ENCODE data around the gene RAPGEF2. TPM values are rescaled to one million over a fixed set of nuclear protein-coding genes. Genes with fewer than 3 reads are reported as not detected.
"Not testable (repeated sequence)": the region's sequence is repeated elsewhere in the genome, so short reads cannot be mapped to it uniquely, and the experiment has no call there.

Gene RAPGEF2
- total and polyA plus RNA-seq, 2 experiments from 2014 or later = 17.3 to 96.0 TPM

DNA sequence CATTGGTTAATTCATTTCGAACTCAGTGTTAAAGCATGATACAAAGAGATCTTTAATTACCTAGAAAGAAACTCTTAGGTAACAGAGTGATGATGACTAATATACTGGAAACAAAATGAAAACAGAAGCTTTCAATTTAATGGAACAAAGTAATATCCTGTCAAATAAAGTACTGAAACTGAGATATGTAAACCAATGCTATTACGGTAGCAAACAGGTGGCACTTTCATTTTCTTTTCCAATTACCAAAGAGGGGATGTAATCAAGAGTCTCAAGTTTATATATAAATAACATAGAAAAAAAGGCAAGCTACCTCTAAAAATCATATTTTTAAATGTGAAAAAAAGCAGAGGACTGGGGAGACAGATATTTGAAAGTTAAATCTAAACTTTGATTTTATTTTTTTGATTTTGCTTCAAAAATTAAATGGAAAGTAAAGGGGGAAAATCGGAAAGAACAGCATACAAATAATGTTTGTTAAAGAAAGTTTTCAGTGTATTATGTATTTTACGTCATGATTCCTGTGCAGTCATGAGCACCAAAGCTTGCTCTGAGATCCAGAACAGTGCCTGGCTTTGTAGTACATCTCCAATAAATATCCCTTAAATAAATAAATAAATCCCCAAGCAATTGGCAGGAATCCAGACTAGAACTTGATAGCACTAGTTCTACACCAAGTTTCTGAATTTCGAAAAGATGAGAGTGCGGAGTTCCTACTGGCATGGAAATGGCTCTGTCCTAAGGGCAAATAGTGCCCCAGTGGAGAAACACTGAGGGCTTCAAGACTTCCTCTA, 25.0 kb upstream of the RAPGEF2 start:
- Histone ChIP-seq H3K9me3 (ENCODE audit: low read depth) (no peaks in the 10 kb centered on the region), H3K27ac (no peak overlapping the region), H3K27me3 (no peaks in the 10 kb centered on the region), H3K36me3 (no peaks in the 10 kb centered on the region), H3K4me1 (ENCODE audit: low read depth) (no peaks in the 10 kb centered on the region), H3K4me3 (no peak overlapping the region)
- DNase-seq (ENCODE audit: low read depth in 1 of 2, low spot score in 1 of 2) = peak in 1 of 2 donors; percentile 3
- TF ChIP-seq, protein P1, sequence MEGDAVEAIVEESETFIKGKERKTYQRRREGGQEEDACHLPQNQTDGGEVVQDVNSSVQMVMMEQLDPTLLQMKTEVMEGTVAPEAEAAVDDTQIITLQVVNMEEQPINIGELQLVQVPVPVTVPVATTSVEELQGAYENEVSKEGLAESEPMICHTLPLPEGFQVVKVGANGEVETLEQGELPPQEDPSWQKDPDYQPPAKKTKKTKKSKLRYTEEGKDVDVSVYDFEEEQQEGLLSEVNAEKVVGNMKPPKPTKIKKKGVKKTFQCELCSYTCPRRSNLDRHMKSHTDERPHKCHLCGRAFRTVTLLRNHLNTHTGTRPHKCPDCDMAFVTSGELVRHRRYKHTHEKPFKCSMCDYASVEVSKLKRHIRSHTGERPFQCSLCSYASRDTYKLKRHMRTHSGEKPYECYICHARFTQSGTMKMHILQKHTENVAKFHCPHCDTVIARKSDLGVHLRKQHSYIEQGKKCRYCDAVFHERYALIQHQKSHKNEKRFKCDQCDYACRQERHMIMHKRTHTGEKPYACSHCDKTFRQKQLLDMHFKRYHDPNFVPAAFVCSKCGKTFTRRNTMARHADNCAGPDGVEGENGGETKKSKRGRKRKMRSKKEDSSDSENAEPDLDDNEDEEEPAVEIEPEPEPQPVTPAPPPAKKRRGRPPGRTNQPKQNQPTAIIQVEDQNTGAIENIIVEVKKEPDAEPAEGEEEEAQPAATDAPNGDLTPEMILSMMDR (IDR thresholded peaks at IDR 0.05; ENCODE audit: low read depth, low read length) = no peak

DNA sequence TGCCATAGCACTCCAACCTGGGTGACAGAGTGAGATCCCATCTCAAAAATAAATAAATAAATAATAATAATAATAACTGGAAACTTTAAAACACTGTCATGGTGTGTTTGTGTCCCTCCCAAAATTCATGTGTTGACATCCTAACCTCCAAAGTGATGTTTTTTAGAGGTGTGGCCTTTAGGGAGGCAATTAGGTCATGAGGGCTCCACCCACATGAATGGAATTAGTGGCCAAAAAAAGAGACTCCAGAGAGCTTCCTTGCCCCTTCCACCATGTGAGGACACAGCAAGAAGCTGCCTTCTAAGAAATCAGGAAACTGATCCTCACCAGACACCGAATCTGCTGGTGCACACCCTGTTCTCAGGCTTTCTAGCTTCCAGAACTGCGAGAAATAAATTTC, 23.8 kb upstream of the RAPGEF2 start:
- Histone ChIP-seq H3K36me3 (no peaks in the 10 kb centered on the region), H3K4me3 (no peak overlapping the region), H3K27me3 (no peaks in the 10 kb centered on the region), H3K27ac (no peak overlapping the region), H3K4me1 (ENCODE audit: low read depth) (no peaks in the 10 kb centered on the region), H3K9me3 (ENCODE audit: low read depth) (no peaks in the 10 kb centered on the region)
- no peak for DNase-seq (ENCODE audit: low read depth in 1 of 2, low spot score in 1 of 2)
- TF ChIP-seq, protein P1 (IDR thresholded peaks at IDR 0.05; ENCODE audit: low read depth, low read length) = no peak

- DNase-seq (ENCODE audit: low read depth in 1 of 2, low spot score in 1 of 2) = no peak
- Histone ChIP-seq H3K27me3 (no peaks in the 10 kb centered on the region), H3K4me1 (ENCODE audit: low read depth) (no peaks in the 10 kb centered on the region), H3K36me3 (no peaks in the 10 kb centered on the region), H3K27ac (no peak overlapping the region), H3K4me3 (no peak overlapping the region), H3K9me3 (ENCODE audit: low read depth) (no peaks in the 10 kb centered on the region)
- TF ChIP-seq, protein P1 (IDR thresholded peaks at IDR 0.05; ENCODE audit: low read depth, low read length) = no peak
Observed at GRCh38 chr4:159086606-159087005, 16.3 kb upstream of the RAPGEF2 start.

- Histone ChIP-seq H3K27me3 (no peaks in the 10 kb centered on the region), H3K36me3 (no peaks in the 10 kb centered on the region), H3K4me1 (ENCODE audit: low read depth) (no peaks in the 10 kb centered on the region), H3K27ac (no peak overlapping the region), H3K4me3 (no peak overlapping the region), H3K9me3 (ENCODE audit: low read depth) (no peaks in the 10 kb centered on the region)
- no peak for DNase-seq (ENCODE audit: low read depth in 1 of 2, low spot score in 1 of 2)
- TF ChIP-seq, protein P1 (IDR thresholded peaks at IDR 0.05; ENCODE audit: low read depth, low read length) = no peak
Observed at GRCh38 chr4:159090255-159090654, 12.6 kb upstream of the RAPGEF2 start.

GRCh38 chr4:159094156-159094555, 8.7 kb upstream of the RAPGEF2 start:
- H3K4me3 ChIP-seq; H3K4me1 ChIP-seq (ENCODE audit: low read depth); H3K27ac ChIP-seq; H3K27me3 ChIP-seq; DNase-seq (ENCODE audit: low read depth in 1 of 2, low spot score in 1 of 2); H3K36me3 ChIP-seq; H3K9me3 ChIP-seq (ENCODE audit: low read depth): not testable (repeated sequence)

DNA sequence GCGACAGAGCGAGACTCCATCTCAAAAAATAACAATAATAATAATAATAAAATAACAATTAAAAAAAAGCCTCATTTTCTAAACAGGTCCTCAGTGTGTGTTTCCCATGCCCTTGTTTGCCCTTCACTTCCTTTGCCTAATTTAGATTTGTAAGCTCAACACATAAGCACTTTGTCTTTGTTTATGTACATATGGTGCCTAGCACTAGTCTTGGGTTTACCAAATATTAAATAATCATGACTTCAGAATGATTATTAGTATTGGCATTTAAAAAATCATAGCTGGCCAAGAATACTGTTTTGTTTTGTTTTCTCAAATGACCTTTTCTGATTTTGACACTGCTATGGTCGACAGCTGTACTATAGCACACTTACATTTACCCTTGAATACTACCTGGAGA, 6.4 kb upstream of the RAPGEF2 start:
- no peaks in the 10 kb centered on the region for H3K9me3 ChIP-seq (ENCODE audit: low read depth)
- H3K4me1 ChIP-seq (ENCODE audit: low read depth) = no peaks in the 10 kb centered on the region
- no peak overlapping the region for H3K4me3 ChIP-seq
- no peaks in the 10 kb centered on the region for H3K27me3 ChIP-seq
- no peak for DNase-seq (ENCODE audit: low read depth in 1 of 2, low spot score in 1 of 2)
- H3K36me3 ChIP-seq = no peaks in the 10 kb centered on the region
- TF ChIP-seq, protein P1 (IDR thresholded peaks at IDR 0.05; ENCODE audit: low read depth, low read length) = no peak
- H3K27ac ChIP-seq = no peak overlapping the region
